Pancreas (tissue), 10 donors: ENCODE data around the gene RGS13. TPM values are rescaled to one million over a fixed set of nuclear protein-coding genes. Genes with fewer than 3 reads are reported as not detected.

Experiments
- ATAC-seq, 4 donors: fragments of 200-7000 bp; cut with Tn5 transposase; one replicate each; pipeline versions ENCODE4 v1.8.0 to v1.9.1; 2020; ENCODE audit warnings: mild to moderate bottlenecking in 4 of 4, moderate library complexity in 4 of 4
- DNase-seq, 6 donors: peaks; one replicate each; pipeline ENCODE4 v3.0.0-alpha.2; 2020
- FAIRE-seq: peaks from 2 replicates; lab custom pipeline; 2012; peaks lifted over from hg19 to GRCh38; lab: Jason Lieb, UNC
- H3K27ac ChIP-seq, 4 donors: fragments of 200-600 bp; sonication (generic); 1 replicate in 3 of 4; 2 replicates in 1 of 4; pipeline versions ENCODE4 v1.5.0 to v1.8.0; 2020
- H3K27me3 ChIP-seq, 4 donors: fragments of 200-600 bp; one replicate each; pipeline ENCODE4 v1.8.0; 2021
- H3K36me3 ChIP-seq, 3 donors: fragments of 200-600 bp; sonication (generic) in 1 of 3; one replicate each; pipeline versions ENCODE4 v1.5.0 to v1.8.0; 2020 to 2021
- H3K4me1 ChIP-seq, 3 donors: fragments of 200-600 bp; one replicate each; pipeline ENCODE4 v1.8.0; 2021
- H3K4me3 ChIP-seq, 4 donors: fragments of 200-600 bp; sonication (generic) in 2 of 4; one replicate each; pipeline versions ENCODE4 v1.5.0 to v1.8.0; 2020 to 2021
- H3K9me3 ChIP-seq, 4 donors: fragments of 200-600 bp; one replicate each; pipeline ENCODE4 v1.8.0; 2021
- CTCF ChIP-seq, 4 donors: fragments of 200-600 bp; sonication (generic) in 3 of 4; IDR thresholded peaks; one replicate each; pipeline versions ENCODE4 v1.5.0 to v1.8.0; 2021; ENCODE audit warnings: antibody characterized with exemption in 4 of 4
- WGBS, 2 donors: extraction: QIAGEN DNeasy Blood & Tissue Kit; methylation state at CpG; one replicate each; pipeline ENCODE4 v1.1.7; 2013; 5-methylcytosine and 5-hydroxymethylcytosine counted together
- intact Hi-C, 3 donors: fragments of 100-400 bp; cut with DNase I; formaldehyde crosslinking; loops; one replicate each; pipeline versions ENCODE4 v1.11.1 to v1.14.2; 2022
- polyA plus RNA-seq, 2 donors: library from polyadenylated mRNA; stranded (reverse); fragments of 200-250 nt; gene quantifications; one replicate each; pipeline ENCODE4 v1.2.3, GENCODE V29; 2013
- total RNA-seq, 6 donors: library from RNA; stranded (reverse); fragmentation: NEBNext Ultra II Directional in 4 of 6; extraction: Animal tissue kit (Norgen Biotek cat#: 25700) in 4 of 6; gene quantifications; one replicate each; pipeline versions ENCODE4 v1.2.1 to v1.2.4, GENCODE V29; 2021 to 2023
- donor health status: healthy with polysubstance abuse.
- donor health status: DM: no; HTN: no; CAD: no; lungs with moderate emphysema.
- donor health status: DM: no; HTN: no; CAD: no.
- donor health status: control.
- donor health status: control.
- donor health status: Bipolar disorder and iron deficiency.
- donor health status: DM: yes; HTN: yes; CAD: no.
- donor health status: DM: no; HTN: no; CAD: no.
- donor health status: DM: no; HTN: no; CAD: no.
- donor health status: DM: yes; HTN: yes; CAD: no.

Gene RGS13
- total and polyA plus RNA-seq, 8 donors: 0.21 to 0.84 (median 0.25) TPM; not detected in 2

GRCh38 chr1:192592517-192592916, 43.4 kb upstream of the RGS13 start:
- TF ChIP-seq CTCF (IDR thresholded peaks at IDR 0.05): no peak
- H3K27me3 ChIP-seq: no peaks in the 10 kb centered on the region
- 73 to 81% methylated on average over 4 of the region's 4 CpGs for WGBS, 2 donors
- ATAC-seq (no peak), FAIRE-seq (peak; percentile 45), DNase-seq (no peak)
- H3K27ac ChIP-seq: no peak overlapping the region
- no peak overlapping the region for H3K4me3 ChIP-seq
- H3K4me1 ChIP-seq: no peaks in the 10 kb centered on the region
- intact Hi-C loops: no loop called here
- no peaks in the 10 kb centered on the region for H3K36me3 ChIP-seq
- H3K9me3 ChIP-seq: no peaks in the 10 kb centered on the region

- Histone ChIP-seq H3K27ac (no peak overlapping the region), H3K27me3 (no peaks in the 10 kb centered on the region), H3K4me1 (no peaks in the 10 kb centered on the region), H3K4me3 (no peak overlapping the region), H3K36me3 (no peaks in the 10 kb centered on the region), H3K9me3 (no peaks in the 10 kb centered on the region)
- DNase-seq: no peak
- no peak for FAIRE-seq
- TF ChIP-seq CTCF (IDR thresholded peaks at IDR 0.05): no peak
- peak in 1 of 4 donors; percentile 25 for ATAC-seq
- intact Hi-C loops: no loop called here
- 95% methylated on average over 2 of the region's 2 CpGs for WGBS, 2 donors
Observed at GRCh38 chr1:192592981-192593708, 42.8 kb upstream of the RGS13 start.

- WGBS, 2 donors: 58 to 65% methylated on average over 3 of the region's 3 CpGs
- TF ChIP-seq CTCF (IDR thresholded peaks at IDR 0.05): no peak
- FAIRE-seq: no peak
Observed at GRCh38 chr1:192595299-192595698, 40.6 kb upstream of the RGS13 start.

DNA sequence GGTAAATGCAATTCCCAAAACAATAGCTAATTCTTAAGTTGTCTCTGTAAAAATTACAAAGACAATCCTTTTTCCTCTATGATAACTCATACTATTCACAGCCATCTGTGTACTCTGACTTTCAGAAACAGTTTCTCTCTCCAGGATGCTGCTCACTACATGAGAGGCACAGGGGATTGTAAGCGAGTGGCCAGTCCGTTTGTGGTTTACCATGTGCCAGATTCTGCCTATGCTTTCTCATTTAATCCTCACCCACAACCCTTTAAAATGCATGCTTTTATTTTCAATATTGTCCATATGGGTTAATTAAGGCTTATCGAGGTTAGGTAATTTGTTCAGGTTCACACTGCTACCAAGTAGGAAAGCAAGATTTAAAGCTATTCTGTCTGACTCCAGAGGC, 37.4 kb upstream of the RGS13 start:
- FAIRE-seq: no peak
- no peak for DNase-seq
- Histone ChIP-seq H3K4me3 (no peak overlapping the region), H3K9me3 (no peaks in the 10 kb centered on the region), H3K27ac (no peak overlapping the region), H3K4me1 (no peaks in the 10 kb centered on the region), H3K27me3 (no peaks in the 10 kb centered on the region), H3K36me3 (no peaks in the 10 kb centered on the region)
- TF ChIP-seq CTCF (IDR thresholded peaks at IDR 0.05): no peak
- 75 to 87% methylated on average over 3 of the region's 3 CpGs for WGBS, 2 donors
- intact Hi-C loops: no loop called here
- no peak for ATAC-seq

More at GRCh38 chr1:192595299-192595698, 40.6 kb upstream of the RGS13 start:
- Histone ChIP-seq H3K4me1 (no peaks in the 10 kb centered on the region), H3K4me3 (no peak overlapping the region), H3K27ac (no peak overlapping the region), H3K27me3 (no peaks in the 10 kb centered on the region), H3K9me3 (no peaks in the 10 kb centered on the region), H3K36me3 (no peaks in the 10 kb centered on the region)
- intact Hi-C loops: no loop called here
- no peak for DNase-seq
- no peak for ATAC-seq

DNA sequence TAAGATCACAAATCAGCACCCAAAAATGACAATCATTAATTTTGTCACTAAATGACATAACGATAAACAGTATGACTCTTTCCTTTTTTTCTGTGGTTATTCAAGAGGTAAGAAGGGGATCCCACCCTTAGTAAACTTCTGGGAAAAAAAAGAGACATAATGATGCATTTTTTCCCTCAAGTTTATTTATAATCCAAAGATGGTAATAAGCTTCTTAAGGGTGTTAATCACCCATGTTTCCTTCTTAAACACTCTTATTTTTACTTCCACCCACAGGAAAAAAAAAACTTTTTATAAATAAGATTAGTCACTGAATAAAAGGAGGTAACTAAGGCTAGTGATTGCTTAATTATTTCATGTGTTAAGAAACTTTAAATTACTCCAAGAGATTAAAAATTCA, 35.7 kb upstream of the RGS13 start:
- Histone ChIP-seq H3K4me1 (no peaks in the 10 kb centered on the region), H3K36me3 (no peaks in the 10 kb centered on the region), H3K27me3 (no peaks in the 10 kb centered on the region), H3K27ac (no peak overlapping the region), H3K9me3 (no peaks in the 10 kb centered on the region), H3K4me3 (no peak overlapping the region)
- no peak for FAIRE-seq
- intact Hi-C loops: no loop called here
- TF ChIP-seq CTCF (IDR thresholded peaks at IDR 0.05): no peak
- 75 to 80% methylated on average over 1 of the region's 1 CpG for WGBS, 2 donors
- DNase-seq: no peak
- ATAC-seq: no peak
